Measurements from ENCODE around the gene MEX3A. TPM values are rescaled to one million over a fixed set of nuclear protein-coding genes. Genes with fewer than 3 reads are reported as not detected.

Gene MEX3A
- total and polyA plus RNA-seq, 2 donors (not counting 3 experiments of a cell fraction or from before 2014, with no cell fraction given), result 20.2 to 23.6 TPM

DNA sequence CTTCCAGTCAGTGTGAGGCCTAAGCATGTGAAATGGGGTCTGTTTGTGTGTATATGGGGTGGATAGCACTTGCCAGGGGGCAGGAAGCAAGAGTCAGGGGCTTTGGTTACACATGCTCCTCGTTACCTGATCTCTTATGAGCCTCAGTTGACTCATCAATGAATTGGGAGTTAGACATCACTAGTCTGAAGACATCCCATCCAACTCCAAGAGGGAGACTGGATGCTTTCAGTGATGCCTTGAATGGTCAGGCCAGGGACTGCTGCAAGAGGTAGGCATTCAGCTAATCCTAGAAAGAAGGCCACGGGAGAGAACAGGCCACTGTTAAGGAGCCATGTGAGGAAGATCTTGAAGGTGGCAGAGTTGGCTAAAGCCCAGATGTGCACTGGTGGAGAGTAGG lies 15.0 kb downstream of the MEX3A start:
- CTCF ChIA-PET, result interaction anchor here (0.8 to 4.1 kb wide), 11 partner anchors 9 to 219 kb away, joined by 3 to 92 read pairs (median 9); partner anchors contain the start of gene ARHGEF2
- intact Hi-C loops (cut with micrococcal nuclease) (no loop called here), dilution Hi-C loops (cut with MboI; ENCODE audit: extremely low pct_ligation_motif_present, low sequenced_read_pairs) (no loop called here)

More for the DNA sequence above, 15.0 kb downstream of the MEX3A start:
- H4K20me1 ChIP-seq (replicated peaks; ENCODE audit: control insufficient read depth, extremely low read depth, insufficient read depth, low read length), result no peaks in the 10 kb centered on the region
- H2AFZ ChIP-seq (ENCODE audit: low read depth, low read length), result no peak overlapping the region
- no peaks in the 10 kb centered on the region for H3K9me1 ChIP-seq (replicated peaks; ENCODE audit: control insufficient read depth, extremely low read depth, insufficient read depth, low read length)
- H3K9me3 ChIP-seq (replicated peaks; ENCODE audit: control insufficient read depth, insufficient read depth, low read length), result no peaks in the 10 kb centered on the region
- POLR2A ChIA-PET, result no interaction called here
- no peaks in the 10 kb centered on the region for H3K27me3 ChIP-seq (ENCODE audit: control insufficient read depth in 2 of 2, insufficient read depth in 2 of 2, low read length in 2 of 2)
- peaks cover 0 to under 1% of the 10 kb centered on the region in 2 experiments for H3K36me3 ChIP-seq (ENCODE audit: control insufficient read depth in 2 of 2, extremely low read depth in 1 of 2, insufficient read depth in 2 of 2, low read length in 2 of 2)
- H3K4me2 ChIP-seq (ENCODE audit: insufficient read depth, low read length), result no peak overlapping the region
- H3K4me3 ChIP-seq (replicated peaks in 1 of 3; ENCODE audit: insufficient read depth in 1 of 3, low read depth in 1 of 3, low read length in 3 of 3), result no peak overlapping the region
- peaks cover 6% of the 10 kb centered on the region for H3K4me1 ChIP-seq (ENCODE audit: control insufficient read depth, extremely low read depth, insufficient read depth, low read length)
- H3K27ac ChIP-seq (ENCODE audit: insufficient read depth, low read depth, low read length), result no peak overlapping the region
- FAIRE-seq (no peak), DNase-seq (ENCODE audit: low read depth, low spot score) (no peak)
- TF ChIP-seq GATA2 (IDR thresholded peaks at IDR 0.05; ENCODE audit: insufficient read depth, insufficient read length, low read depth, low read length) (no peak), FOS (IDR thresholded peaks at IDR 0.05; ENCODE audit: borderline replicate concordance, insufficient read depth, low read length) (no peak), JUN (IDR thresholded peaks at IDR 0.05; ENCODE audit: borderline replicate concordance, insufficient read depth, insufficient read length, low read depth) (no peak), POLR2A (IDR thresholded peaks at IDR 0.05; ENCODE audit: low read depth, low read length) (no peak), POLR2AphosphoS5 (IDR thresholded peaks at IDR 0.05; ENCODE audit: insufficient read depth, low read depth, low read length) (no peak), EZH2 (IDR thresholded peaks at IDR 0.05; ENCODE audit: borderline replicate concordance, low read depth, low read length, severe bottlenecking) (no peak), MYC (IDR thresholded peaks at IDR 0.05; ENCODE audit: low read depth, low read length) (no peak)
- TF ChIP-seq, protein P1, sequence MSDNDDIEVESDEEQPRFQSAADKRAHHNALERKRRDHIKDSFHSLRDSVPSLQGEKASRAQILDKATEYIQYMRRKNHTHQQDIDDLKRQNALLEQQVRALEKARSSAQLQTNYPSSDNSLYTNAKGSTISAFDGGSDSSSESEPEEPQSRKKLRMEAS (IDR thresholded peaks at IDR 0.05; ENCODE audit: insufficient read depth, insufficient read length), result no peak
- TF ChIP-seq, protein P2, sequence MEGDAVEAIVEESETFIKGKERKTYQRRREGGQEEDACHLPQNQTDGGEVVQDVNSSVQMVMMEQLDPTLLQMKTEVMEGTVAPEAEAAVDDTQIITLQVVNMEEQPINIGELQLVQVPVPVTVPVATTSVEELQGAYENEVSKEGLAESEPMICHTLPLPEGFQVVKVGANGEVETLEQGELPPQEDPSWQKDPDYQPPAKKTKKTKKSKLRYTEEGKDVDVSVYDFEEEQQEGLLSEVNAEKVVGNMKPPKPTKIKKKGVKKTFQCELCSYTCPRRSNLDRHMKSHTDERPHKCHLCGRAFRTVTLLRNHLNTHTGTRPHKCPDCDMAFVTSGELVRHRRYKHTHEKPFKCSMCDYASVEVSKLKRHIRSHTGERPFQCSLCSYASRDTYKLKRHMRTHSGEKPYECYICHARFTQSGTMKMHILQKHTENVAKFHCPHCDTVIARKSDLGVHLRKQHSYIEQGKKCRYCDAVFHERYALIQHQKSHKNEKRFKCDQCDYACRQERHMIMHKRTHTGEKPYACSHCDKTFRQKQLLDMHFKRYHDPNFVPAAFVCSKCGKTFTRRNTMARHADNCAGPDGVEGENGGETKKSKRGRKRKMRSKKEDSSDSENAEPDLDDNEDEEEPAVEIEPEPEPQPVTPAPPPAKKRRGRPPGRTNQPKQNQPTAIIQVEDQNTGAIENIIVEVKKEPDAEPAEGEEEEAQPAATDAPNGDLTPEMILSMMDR (IDR thresholded peaks at IDR 0.05; ENCODE audit: extremely low read depth in 1 of 2, insufficient read depth in 1 of 2, low read depth in 1 of 2, low read length in 2 of 2), result no peak
- no TSS peak for BruUV-seq (replicated peaks)
- H3K9ac ChIP-seq (replicated peaks; ENCODE audit: extremely low read depth, insufficient read depth, low read length), result no peak overlapping the region
- H3K79me2 ChIP-seq (ENCODE audit: control insufficient read depth, insufficient read depth, low read length), result no peaks in the 10 kb centered on the region

All from endothelial cell of umbilical vein (primary cell).